Measurements from ENCODE around the gene USP2. TPM values are rescaled to one million over a fixed set of nuclear protein-coding genes. Genes with fewer than 3 reads are reported as not detected.

USP2 gene
- total RNA-seq, 1 donor from 2014 or later: 2.0 TPM

GRCh38 chr11:119370486-119371046, 10.9 kb downstream of the USP2 start:
- H3K36me3 ChIP-seq (ENCODE audit: control insufficient read depth, insufficient read depth, low read length): no peaks in the 10 kb centered on the region
- H3K27me3 ChIP-seq (ENCODE audit: control insufficient read depth, insufficient read depth, low read length): no peaks in the 10 kb centered on the region
- H3K4me3 ChIP-seq (ENCODE audit: low read depth, low read length): no peak overlapping the region
- TF ChIP-seq CTCF (IDR thresholded peaks at IDR 0.05; ENCODE audit: insufficient read depth, low read length, poor library complexity, severe bottlenecking): no peak
- no peak for DNase-seq (ENCODE audit: low read depth)

DNA sequence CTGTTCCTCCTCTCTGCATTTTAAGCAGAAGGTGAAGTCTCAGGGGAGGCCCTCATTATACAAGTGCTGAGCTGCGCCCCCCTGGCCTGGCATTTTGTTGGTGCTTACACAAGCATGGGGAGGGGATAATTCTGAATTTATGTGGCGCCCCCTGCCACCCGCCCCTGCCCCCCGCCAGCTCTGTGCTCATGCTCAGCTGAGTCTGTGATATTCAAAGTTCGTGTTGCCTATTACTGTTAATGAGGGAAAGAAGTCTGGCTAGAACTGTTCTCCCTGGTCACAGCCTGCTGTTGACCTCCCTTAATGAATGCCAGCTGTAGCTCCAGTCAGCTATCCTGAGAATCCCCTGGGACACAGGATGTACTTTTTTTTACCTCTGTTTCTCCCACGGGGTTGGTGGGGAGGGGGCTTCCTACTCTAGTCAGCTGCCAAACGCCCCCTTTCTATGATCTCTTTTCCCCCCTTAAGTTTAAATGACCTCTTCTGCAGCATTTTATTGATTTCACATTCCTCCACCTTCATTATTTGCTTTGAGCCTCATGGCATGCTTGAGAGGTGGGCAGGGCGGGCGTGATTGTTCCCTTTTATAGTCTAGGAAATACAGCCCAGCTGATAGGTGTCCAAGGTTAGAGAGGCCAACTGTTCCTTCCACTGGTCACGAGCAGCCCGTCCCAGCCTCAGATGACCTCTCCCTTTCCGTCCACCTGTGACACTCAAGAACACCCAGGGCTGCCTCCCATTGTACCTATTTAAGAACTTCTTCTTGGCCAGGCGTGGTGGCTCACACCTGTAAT, 12.2 kb downstream of the USP2 start:
- no peak for DNase-seq (ENCODE audit: low read depth)
- TF ChIP-seq CTCF (IDR thresholded peaks at IDR 0.05; ENCODE audit: insufficient read depth, low read length, poor library complexity, severe bottlenecking): no peak

DNA sequence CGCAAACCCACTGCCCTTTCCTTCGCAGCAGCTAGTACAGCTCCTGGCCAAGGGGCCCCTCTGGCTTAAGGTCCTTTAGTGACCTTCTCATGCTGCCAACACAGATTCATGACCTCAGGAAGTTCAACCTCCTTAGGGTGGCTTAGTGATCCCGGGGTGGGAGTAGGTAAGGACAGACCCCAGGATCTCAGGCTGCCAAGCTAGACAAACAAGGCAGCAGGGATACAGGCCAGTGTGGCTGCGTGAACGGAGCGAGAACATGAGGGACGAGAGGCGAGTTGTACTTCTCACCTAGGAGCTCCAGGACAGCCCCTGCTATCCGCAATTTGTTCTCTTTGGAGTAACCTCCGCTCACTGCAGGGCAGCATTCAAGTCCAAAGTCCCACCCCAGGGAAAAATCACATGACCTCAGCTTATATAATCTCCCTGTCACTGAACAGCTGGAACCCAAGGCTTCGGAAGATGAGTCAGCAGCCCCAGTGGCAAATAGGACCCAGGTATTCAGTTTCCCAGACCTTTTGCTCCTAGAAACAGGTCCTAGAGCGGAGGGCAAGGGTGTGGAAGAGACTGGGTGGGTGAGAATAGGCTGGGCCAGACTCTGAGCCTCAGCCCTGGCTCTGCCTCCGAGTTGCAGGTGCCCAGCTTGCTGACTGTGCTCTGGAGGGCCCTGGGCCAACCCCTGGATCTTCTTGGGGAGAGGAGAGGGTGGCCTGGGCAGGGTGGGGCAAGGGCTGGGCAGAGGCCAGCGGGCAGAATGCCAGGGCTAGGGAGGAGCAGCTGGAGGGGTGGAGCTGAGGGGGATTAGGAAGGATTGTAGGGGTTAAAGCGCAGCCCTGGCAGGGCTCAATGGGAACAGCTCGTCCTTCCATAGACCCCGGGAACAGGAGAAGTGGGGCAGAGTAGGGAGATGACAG, 13.1 kb downstream of the USP2 start:
- TF ChIP-seq CTCF (IDR thresholded peaks at IDR 0.05; ENCODE audit: insufficient read depth, low read length, poor library complexity, severe bottlenecking): no peak
- Histone ChIP-seq H3K27me3 (ENCODE audit: control insufficient read depth, insufficient read depth, low read length) (peaks cover 6% of the 10 kb centered on the region), H3K36me3 (ENCODE audit: control insufficient read depth, insufficient read depth, low read length) (no peaks in the 10 kb centered on the region), H3K4me3 (ENCODE audit: low read depth, low read length) (no peak overlapping the region)
- DNase-seq (ENCODE audit: low read depth): no peak

More for the DNA sequence above, 12.2 kb downstream of the USP2 start:
- Histone ChIP-seq H3K4me3 (ENCODE audit: low read depth, low read length) (no peak overlapping the region), H3K27me3 (ENCODE audit: control insufficient read depth, insufficient read depth, low read length) (peaks cover 3% of the 10 kb centered on the region), H3K36me3 (ENCODE audit: control insufficient read depth, insufficient read depth, low read length) (no peaks in the 10 kb centered on the region)

GRCh38 chr11:119367661-119368120, 13.8 kb downstream of the USP2 start:
- peaks cover 6% of the 10 kb centered on the region for H3K27me3 ChIP-seq (ENCODE audit: control insufficient read depth, insufficient read depth, low read length)
- H3K36me3 ChIP-seq (ENCODE audit: control insufficient read depth, insufficient read depth, low read length): no peaks in the 10 kb centered on the region
- H3K4me3 ChIP-seq (ENCODE audit: low read depth, low read length): no peak overlapping the region
- TF ChIP-seq CTCF (IDR thresholded peaks at IDR 0.05; ENCODE audit: insufficient read depth, low read length, poor library complexity, severe bottlenecking): no peak
- DNase-seq (ENCODE audit: low read depth): no peak

GRCh38 chr11:119366690-119367620, 14.5 kb downstream of the USP2 start:
- DNase-seq (ENCODE audit: low read depth): no peak

More at GRCh38 chr11:119366690-119367620, 14.5 kb downstream of the USP2 start:
- no peak for TF ChIP-seq CTCF (IDR thresholded peaks at IDR 0.05; ENCODE audit: insufficient read depth, low read length, poor library complexity, severe bottlenecking)
- H3K4me3 ChIP-seq (ENCODE audit: low read depth, low read length): no peak overlapping the region
- H3K36me3 ChIP-seq (ENCODE audit: control insufficient read depth, insufficient read depth, low read length): no peaks in the 10 kb centered on the region
- peaks cover 6% of the 10 kb centered on the region for H3K27me3 ChIP-seq (ENCODE audit: control insufficient read depth, insufficient read depth, low read length)

Measured in kidney epithelial cell (primary cell).